HG02763 (cell line): ENCODE data around the gene SGCA.
A peak's percentile ranks its signal among the peaks of the same experiment; 100 is the strongest.

ENCODE experiments used
- ATAC-seq: cut with Tn5 transposase; IDR thresholded peaks from one replicate; pipeline ENCODE4 v1.9.1; 2021; ENCODE audit warnings: mild to moderate bottlenecking, moderate library complexity; ENCODE audit not compliant: unreplicated experiment

SGCA gene

DNA sequence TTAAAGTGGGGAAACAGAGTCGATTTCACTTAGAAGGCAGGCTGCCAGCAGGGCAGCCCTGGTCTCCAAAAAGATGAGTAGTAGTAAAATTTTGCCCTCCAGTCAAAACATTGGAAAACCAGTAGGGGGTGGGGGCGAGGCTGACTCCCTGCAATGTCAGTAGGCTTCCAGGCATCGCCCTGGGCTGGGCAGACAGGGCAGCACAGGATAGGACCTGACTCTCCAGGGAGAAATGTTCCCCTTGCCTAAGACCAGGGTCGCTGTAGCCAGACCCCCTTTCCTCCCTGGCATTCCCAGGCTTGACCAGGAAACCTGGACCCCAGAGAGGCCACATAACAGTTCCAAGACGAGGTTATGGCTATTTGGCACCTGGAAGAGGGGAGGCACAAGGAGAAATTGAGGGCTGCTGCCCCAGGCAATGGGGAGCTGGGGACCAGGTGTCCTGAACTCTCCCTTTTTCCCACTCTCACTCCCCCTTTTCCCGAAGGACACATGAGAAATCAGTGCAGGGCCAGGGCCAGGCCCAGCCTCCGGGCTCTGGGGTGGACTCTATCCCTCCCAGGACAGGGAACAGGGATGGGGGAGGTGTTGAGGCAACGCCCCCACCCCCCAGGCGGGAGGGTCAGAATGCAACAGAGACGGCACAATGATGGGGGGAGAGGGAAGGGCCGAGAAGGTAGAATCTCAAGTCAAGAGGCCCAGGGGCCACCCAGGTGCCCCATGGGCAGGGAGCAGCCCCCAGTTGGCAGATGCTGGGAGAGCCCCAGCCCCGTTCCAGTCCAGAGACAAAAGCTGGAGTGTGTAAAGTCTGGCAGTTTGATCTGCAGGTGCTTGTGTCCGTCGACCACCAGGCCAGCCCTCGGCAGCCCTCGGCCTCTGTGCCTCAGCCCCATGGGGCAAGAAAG lies 31.3 kb upstream of the SGCA start:
- no peak for ATAC-seq

- ATAC-seq, result no peak
These were observed 30.3 kb upstream of the SGCA start for GRCh38 chr17:50135316-50136095.

DNA sequence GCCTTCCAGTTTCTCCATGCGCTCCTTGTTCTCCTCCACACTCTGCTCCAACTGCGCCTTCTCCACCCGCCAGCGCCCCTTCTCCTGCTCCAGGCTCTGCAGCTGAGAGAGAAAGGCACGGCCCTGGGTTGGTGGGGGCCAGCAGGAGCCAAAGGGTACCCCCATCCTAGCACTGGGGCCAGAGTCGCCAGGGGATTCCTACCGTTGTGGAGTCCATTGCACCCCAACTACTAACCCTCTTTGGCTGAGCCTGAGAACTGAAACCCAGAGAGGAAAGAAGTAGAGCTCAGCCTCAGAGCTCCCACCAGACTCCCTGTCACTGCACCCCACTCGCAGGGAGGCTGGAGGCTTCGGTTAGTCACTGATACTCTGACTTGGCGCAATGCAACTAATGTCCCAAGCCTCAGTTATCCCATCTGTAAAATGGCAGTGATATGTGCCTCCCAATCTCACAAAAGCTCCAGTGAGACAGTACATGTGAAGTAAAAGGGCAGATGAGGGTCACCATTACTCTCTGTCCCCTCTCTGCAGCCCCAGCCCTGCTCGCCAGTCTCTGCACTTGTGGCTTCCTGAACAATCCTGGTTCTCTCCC lies 29.6 kb upstream of the SGCA start:
- ATAC-seq, result no peak

GRCh38 chr17:50137042-50137441 lies 28.8 kb upstream of the SGCA start:
- ATAC-seq, result no peak

DNA sequence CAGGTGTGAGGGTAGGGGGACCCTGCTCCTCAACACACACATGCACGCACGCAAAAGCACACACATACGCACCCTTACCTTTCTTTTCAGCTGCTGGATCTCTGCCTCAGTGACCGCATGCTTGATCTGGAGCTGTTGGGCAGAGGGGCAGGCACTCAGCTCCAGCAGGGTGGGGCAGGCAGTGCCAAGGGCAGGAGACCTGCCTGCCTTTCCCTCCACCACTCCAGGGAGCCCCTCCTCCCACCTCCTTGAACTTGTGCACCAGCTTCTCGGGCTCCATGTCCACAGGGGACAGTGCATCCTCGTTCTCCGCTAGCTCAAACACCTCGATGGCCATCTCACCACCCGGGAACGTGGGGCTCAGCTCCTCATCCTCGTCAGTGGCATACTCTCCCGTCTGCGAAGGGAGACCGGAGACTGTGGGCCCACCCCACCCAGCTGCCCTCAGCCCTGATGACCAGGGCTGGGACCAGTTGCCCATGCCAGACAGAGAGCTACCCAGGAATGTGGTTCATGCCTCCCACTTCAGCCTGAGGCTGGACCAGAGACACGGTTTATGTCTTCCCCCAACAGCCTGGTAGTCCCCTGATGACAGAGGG lies 26.5 kb upstream of the SGCA start:
- ATAC-seq, result no peak

- ATAC-seq, result peak; percentile 53
These were observed 25.6 kb upstream of the SGCA start for GRCh38 chr17:50139950-50140885.

- no peak for ATAC-seq
These were observed 24.6 kb upstream of the SGCA start for GRCh38 chr17:50141026-50141744.

- ATAC-seq, result no peak
These were observed 24.1 kb upstream of the SGCA start for GRCh38 chr17:50141745-50142110.

- no peak for ATAC-seq
These were observed 22.2 kb upstream of the SGCA start for GRCh38 chr17:50143461-50144176.

- ATAC-seq, result no peak
These were observed 21.4 kb upstream of the SGCA start for GRCh38 chr17:50144355-50144754.

- no peak for ATAC-seq
These were observed 20.8 kb upstream of the SGCA start for GRCh38 chr17:50144845-50145531.

- no peak for ATAC-seq
These were observed 20.1 kb upstream of the SGCA start for GRCh38 chr17:50145532-50146229.

- ATAC-seq, result no peak
These were observed 19.4 kb upstream of the SGCA start for GRCh38 chr17:50146230-50146926.

- no peak for ATAC-seq
These were observed 18.7 kb upstream of the SGCA start for GRCh38 chr17:50146927-50147665.

GRCh38 chr17:50147841-50148225 lies 18.0 kb upstream of the SGCA start:
- ATAC-seq, result no peak
